CD4-positive, alpha-beta T cell (primary cell): ENCODE results near the gene IFIH1. TPM values are rescaled to one million over a fixed set of nuclear protein-coding genes. Genes with fewer than 3 reads are reported as not detected.

Source experiments
- ATAC-seq: fragments of 200-7000 bp; cut with Tn5 transposase; one replicate; pipeline ENCODE4 v1.10.0; 2022; ENCODE audit warnings: mild to moderate bottlenecking; ENCODE audit not compliant: poor library complexity
- CTCF ChIA-PET: fragments of 350-600 bp; sonication (Branson Sonifier 250); formaldehyde crosslinking; loops from one replicate; lab custom pipeline; 2021; ENCODE audit warnings: antibody characterized with exemption, inconsistent platforms; lab: Charles Lee
- POLR2A ChIA-PET: fragments of 350-600 bp; sonication (Branson Sonifier 250); formaldehyde crosslinking; loops from one replicate; lab custom pipeline; 2021; ENCODE audit warnings: antibody characterized with exemption, inconsistent platforms; lab: Charles Lee
- DNase-seq, 14 experiments: peaks; one replicate each; pipeline ENCODE4 v3.0.0-alpha.2; 2013 to 2020; ENCODE audit warnings: mixed read lengths in 2 of 14
- H3K27ac ChIP-seq, 2 donors: one replicate each; pipeline versions ENCODE4 v1.5.1 to v1.7.0; 2013; ENCODE audit warnings: low read length in 2 of 2, low read depth in 1 of 2, mild to moderate bottlenecking in 1 of 2
- H3K27me3 ChIP-seq, 2 experiments: 1 replicate in 1 of 2; 2 replicates in 1 of 2; pipeline versions ENCODE4 v1.6.1 to v1.7.0; 2013; ENCODE audit warnings: low read length in 2 of 2, control low read depth in 1 of 2, mild to moderate bottlenecking in 1 of 2, moderate library complexity in 1 of 2; ENCODE audit not compliant: insufficient read depth in 2 of 2, control insufficient read depth in 1 of 2
- H3K36me3 ChIP-seq: one replicate; pipeline ENCODE4 v1.6.1; 2013; ENCODE audit warnings: low read length, control low read depth; ENCODE audit not compliant: insufficient read depth
- H3K4me1 ChIP-seq: one replicate; pipeline ENCODE4 v1.6.1; 2013; ENCODE audit warnings: low read length, control low read depth; ENCODE audit not compliant: insufficient read depth
- H3K4me3 ChIP-seq: one replicate; pipeline ENCODE4 v1.5.1; 2013; ENCODE audit warnings: mild to moderate bottlenecking, low read length, moderate library complexity
- H3K9me3 ChIP-seq, 2 experiments: 1 replicate in 1 of 2; 2 replicates in 1 of 2; pipeline versions ENCODE4 v1.6.1 to v1.7.0; 2013; ENCODE audit warnings: low read length in 2 of 2, mild to moderate bottlenecking in 2 of 2, control low read depth in 1 of 2, moderate library complexity in 1 of 2; ENCODE audit not compliant: control insufficient read depth in 1 of 2, insufficient read depth in 1 of 2
- H3K27ac Mint-ChIP-seq: one replicate; pipeline ENCODE4 v1.8.0; 2020; ENCODE audit warnings: mixed read lengths
- H3K27me3 Mint-ChIP-seq: one replicate; pipeline ENCODE4 v1.8.0; 2021; ENCODE audit warnings: mixed read lengths
- H3K36me3 Mint-ChIP-seq: one replicate; pipeline ENCODE4 v1.8.0; 2021; ENCODE audit warnings: low read depth, mixed read lengths
- H3K4me1 Mint-ChIP-seq: one replicate; pipeline ENCODE4 v1.8.0; 2021; ENCODE audit warnings: low read depth, mixed read lengths
- H3K4me3 Mint-ChIP-seq: one replicate; pipeline ENCODE4 v1.8.0; 2020; ENCODE audit warnings: mild to moderate bottlenecking, mixed read lengths
- H3K9me3 Mint-ChIP-seq: one replicate; pipeline ENCODE4 v1.8.0; 2020; ENCODE audit warnings: mixed read lengths
- intact Hi-C, 2 experiments: fragments of 100-400 bp; cut with DNase I in 1 of 2; cut with micrococcal nuclease in 1 of 2; formaldehyde crosslinking; loops; one replicate each; pipeline versions ENCODE4 v1.15.1 to v1.9.0; 2023 to 2025; cut with DNase I, micrococcal nuclease
- total RNA-seq, 174 experiments: library from RNA in 2 of 174; stranded (reverse) in 2 of 174; gene quantifications; one replicate each; pipeline ENCODE4 v1.2.3 and lab custom pipeline; 2021 to 2026
- TF ChIP-seq, protein P1 (sequence below): fragments of 200-600 bp; IDR thresholded peaks from one replicate; pipeline ENCODE4 v1.8.0; 2022; ENCODE audit warnings: antibody characterized with exemption, mild to moderate bottlenecking

The IFIH1 gene
- total RNA-seq, 2 experiments from 2014 or later = 31.1 to 32.1 TPM

DNA sequence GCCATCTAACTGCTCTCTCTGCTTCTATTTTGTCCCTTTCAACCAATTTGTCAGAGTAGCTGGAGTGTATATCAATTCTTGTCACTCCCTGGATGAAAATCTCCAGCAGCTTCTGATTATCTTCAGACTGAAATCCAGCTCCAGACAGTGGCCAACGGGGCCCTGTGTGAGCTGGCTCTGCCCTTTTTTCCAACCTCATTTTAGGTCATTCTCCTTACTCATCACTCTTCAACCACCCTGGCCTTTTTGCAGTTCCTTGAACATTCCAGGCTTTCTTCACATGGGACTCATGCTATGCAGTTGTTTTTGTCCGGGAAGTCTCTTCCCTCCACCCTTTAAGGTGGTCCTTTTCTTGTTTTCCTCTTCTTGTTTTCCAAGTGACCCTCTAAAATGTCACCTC lies 59.8 kb downstream of the IFIH1 start:
- POLR2A ChIA-PET = no interaction called here
- Mint-ChIP-seq H3K4me3 (no peak overlapping the region), H3K27me3 (no peaks in the 10 kb centered on the region), H3K9me3 (no peaks in the 10 kb centered on the region), H3K27ac (no peak overlapping the region), H3K36me3 (no peaks in the 10 kb centered on the region), H3K4me1 (peaks cover 11% of the 10 kb centered on the region)
- Histone ChIP-seq H3K27me3 (no peaks in the 10 kb centered on the region), H3K4me3 (no peak overlapping the region), H3K4me1 (peaks cover 5% of the 10 kb centered on the region), H3K27ac (no peak overlapping the region), H3K36me3 (no peaks in the 10 kb centered on the region), H3K9me3 (no peaks in the 10 kb centered on the region)
- CTCF ChIA-PET = no interaction called here
- ATAC-seq (no peak), DNase-seq (no peak)
- intact Hi-C loops = no loop called here
- TF ChIP-seq, protein P1, sequence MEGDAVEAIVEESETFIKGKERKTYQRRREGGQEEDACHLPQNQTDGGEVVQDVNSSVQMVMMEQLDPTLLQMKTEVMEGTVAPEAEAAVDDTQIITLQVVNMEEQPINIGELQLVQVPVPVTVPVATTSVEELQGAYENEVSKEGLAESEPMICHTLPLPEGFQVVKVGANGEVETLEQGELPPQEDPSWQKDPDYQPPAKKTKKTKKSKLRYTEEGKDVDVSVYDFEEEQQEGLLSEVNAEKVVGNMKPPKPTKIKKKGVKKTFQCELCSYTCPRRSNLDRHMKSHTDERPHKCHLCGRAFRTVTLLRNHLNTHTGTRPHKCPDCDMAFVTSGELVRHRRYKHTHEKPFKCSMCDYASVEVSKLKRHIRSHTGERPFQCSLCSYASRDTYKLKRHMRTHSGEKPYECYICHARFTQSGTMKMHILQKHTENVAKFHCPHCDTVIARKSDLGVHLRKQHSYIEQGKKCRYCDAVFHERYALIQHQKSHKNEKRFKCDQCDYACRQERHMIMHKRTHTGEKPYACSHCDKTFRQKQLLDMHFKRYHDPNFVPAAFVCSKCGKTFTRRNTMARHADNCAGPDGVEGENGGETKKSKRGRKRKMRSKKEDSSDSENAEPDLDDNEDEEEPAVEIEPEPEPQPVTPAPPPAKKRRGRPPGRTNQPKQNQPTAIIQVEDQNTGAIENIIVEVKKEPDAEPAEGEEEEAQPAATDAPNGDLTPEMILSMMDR = no peak

DNA sequence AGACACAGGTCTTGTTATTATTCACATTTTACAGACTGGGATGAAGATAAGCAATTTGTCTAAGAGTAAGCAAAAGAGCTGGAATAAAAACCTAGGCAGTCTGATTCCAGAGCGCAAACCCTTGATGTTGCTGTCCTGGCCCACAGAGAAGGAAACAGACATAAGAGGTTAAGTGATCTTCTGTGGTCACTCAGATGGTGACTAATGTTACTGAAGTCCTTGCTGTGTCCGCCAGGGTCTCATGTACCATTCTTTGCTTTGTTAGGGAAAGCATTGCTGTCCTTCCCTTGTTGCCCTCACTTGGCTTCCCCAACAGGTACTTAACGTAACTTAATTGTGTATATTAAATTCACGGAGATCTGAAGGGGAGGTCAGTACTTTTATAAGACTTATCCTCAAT lies 60.3 kb downstream of the IFIH1 start:
- Histone ChIP-seq H3K36me3 (no peaks in the 10 kb centered on the region), H3K27ac (no peak overlapping the region), H3K27me3 (no peaks in the 10 kb centered on the region), H3K9me3 (no peaks in the 10 kb centered on the region), H3K4me1 (peaks cover 5% of the 10 kb centered on the region), H3K4me3 (no peak overlapping the region)
- TF ChIP-seq, protein P1 = no peak
- H3K27me3 Mint-ChIP-seq = no peaks in the 10 kb centered on the region
- H3K36me3 Mint-ChIP-seq = no peaks in the 10 kb centered on the region
- H3K4me1 Mint-ChIP-seq = peaks cover 11% of the 10 kb centered on the region
- no peak for ATAC-seq
- POLR2A ChIA-PET = no interaction called here
- CTCF ChIA-PET = no interaction called here
- no peak for DNase-seq
- H3K9me3 Mint-ChIP-seq = no peaks in the 10 kb centered on the region
- H3K4me3 Mint-ChIP-seq = no peak overlapping the region
- intact Hi-C loops = no loop called here
- no peak overlapping the region for H3K27ac Mint-ChIP-seq

DNA sequence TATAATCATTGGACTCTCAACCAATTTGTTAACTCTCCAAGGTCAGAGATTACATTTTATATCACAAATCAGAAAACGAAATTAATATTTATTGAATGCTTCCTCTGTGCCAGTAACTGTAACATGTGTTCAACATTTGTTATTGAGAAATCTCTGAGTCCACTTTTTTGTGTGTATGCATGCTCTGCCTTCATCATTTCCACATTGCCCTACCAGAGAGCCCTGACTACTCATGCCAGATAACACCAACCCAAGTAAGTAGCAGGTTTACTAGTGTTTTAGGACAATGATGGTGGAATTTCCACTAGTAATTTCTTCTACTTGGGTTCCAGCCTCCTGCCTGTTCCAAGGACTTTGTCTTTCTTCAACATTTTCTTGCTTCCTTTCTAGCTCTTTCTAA lies 61.1 kb downstream of the IFIH1 start:
- TF ChIP-seq, protein P1 = no peak
- Histone ChIP-seq H3K27ac (no peak overlapping the region), H3K4me3 (no peak overlapping the region), H3K4me1 (peaks cover 5% of the 10 kb centered on the region), H3K9me3 (no peaks in the 10 kb centered on the region), H3K36me3 (no peaks in the 10 kb centered on the region), H3K27me3 (no peaks in the 10 kb centered on the region)
- no peak for DNase-seq
- no peak overlapping the region for H3K27ac Mint-ChIP-seq
- H3K9me3 Mint-ChIP-seq = no peaks in the 10 kb centered on the region
- no peak overlapping the region for H3K4me3 Mint-ChIP-seq
- intact Hi-C loops = no loop called here
- H3K4me1 Mint-ChIP-seq = peaks cover 11% of the 10 kb centered on the region
- H3K36me3 Mint-ChIP-seq = no peaks in the 10 kb centered on the region
- ChIA-PET POLR2A (no interaction called here), CTCF (no interaction called here)
- no peaks in the 10 kb centered on the region for H3K27me3 Mint-ChIP-seq
- no peak for ATAC-seq
